ENCODE results near the gene SPR. TPM values are rescaled to one million over a fixed set of nuclear protein-coding genes. Genes with fewer than 3 reads are reported as not detected.
A peak's percentile ranks its signal among the peaks of the same experiment; 100 is the strongest.

The SPR gene
- total and polyA plus RNA-seq, 2 of the 13 experiments (the other 11 are each of a cell fraction or from before 2014, with no cell fraction given), result 34.0 to 96.0 TPM

- intact Hi-C loops (cut with micrococcal nuclease; ENCODE audit: unreplicated experiment) (loop anchor here (1.0 kb wide), 1 partner anchor 261 kb away; no protein-coding TSS in a partner anchor), in situ Hi-C loops (cut with HindIII; ENCODE audit: extremely low pct_ligation_motif_present, low pct_unique_long_range_greater_than_20kb) (no loop called here)
- peak; percentile 60 for DNase-seq (ENCODE audit: low spot score)
- Histone ChIP-seq H3K4me2 (ENCODE audit: low read depth, low read length) (peak overlapping the region; percentile 100), H3K79me2 (ENCODE audit: insufficient read depth, low read length) (no peaks in the 10 kb centered on the region), H3K27ac (ENCODE audit: extremely low read length, insufficient read depth, low read length) (no peak overlapping the region), H3K4me1 (ENCODE audit: insufficient read depth, low read length) (peaks cover 41% of the 10 kb centered on the region), H3K27me3 (ENCODE audit: control insufficient read depth in 1 of 2, insufficient read depth in 2 of 2, low read length in 2 of 2) (peaks cover 17 to 86% of the 10 kb centered on the region in 2 experiments), H4K20me1 (ENCODE audit: insufficient read depth, low read length) (no peaks in the 10 kb centered on the region; the same call in 1 of the 2 replicates), H3K9ac (ENCODE audit: insufficient read depth, low read depth, low read length) (peak overlapping the region; percentile 62), H3K36me3 (replicated peaks in 1 of 2; ENCODE audit: control insufficient read depth in 1 of 2, insufficient read depth in 2 of 2, low read length in 2 of 2) (no peaks in the 10 kb centered on the region), H2AFZ (ENCODE audit: low read length) (peak overlapping the region; percentile 78), H3K4me3 (replicated peaks in 1 of 3; ENCODE audit: insufficient read depth in 1 of 3, low read depth in 2 of 3, low read length in 3 of 3) (peak overlapping the region; percentile 64 to 83 (median 69)), H3K9me3 (ENCODE audit: low read length) (no peaks in the 10 kb centered on the region)
- ChIA-PET POLR2A (interaction anchor here (1.9 to 3.0 kb wide), 2 partner anchors 27 to 29 kb away, joined by 5 to 13 read pairs; partner anchors contain the start of gene SPR), CTCF (ENCODE audit: low intra/inter-chr PET ratio, low total read pairs) (no interaction called here)
- peak; percentile 80 for ATAC-seq
- FAIRE-seq, result no peak
- 14% methylated on average over 38 of the region's 86 CpGs for WGBS (ENCODE audit: low lambda C conversion rate)
- no TSS peak for BruUV-seq (replicated peaks)
- peak; percentile 23 for TF ChIP-seq ZNF781 (CRISPR knock-in tag; IDR thresholded peaks at IDR 0.05; ENCODE audit: borderline replicate concordance, not compliant biosample characterization)
- no peak for TF ChIP-seq POLR2AphosphoS5 (IDR thresholded peaks at IDR 0.05; ENCODE audit: low read depth, low read length)
- TF ChIP-seq ZBTB8A (CRISPR knock-in tag; IDR thresholded peaks at IDR 0.05; ENCODE audit: borderline replicate concordance, low read depth), result no peak
- 0 out of 2 replicates have a peak, but pooled peaks have one; percentile 20 for TF ChIP-seq FOXJ3 (CRISPR knock-in tag; IDR thresholded peaks at IDR 0.05; ENCODE audit: borderline replicate concordance)
- TF ChIP-seq SMARCC2 (IDR thresholded peaks at IDR 0.05), result no peak
- peak; percentile 64 for TF ChIP-seq ERF (CRISPR knock-in tag; IDR thresholded peaks at IDR 0.05)
- no peak for TF ChIP-seq ZNF510 (CRISPR knock-in tag; IDR thresholded peaks at IDR 0.05; ENCODE audit: low read depth)
- no peak for TF ChIP-seq DRAP1 (CRISPR knock-in tag; IDR thresholded peaks at IDR 0.05)
- no peak for TF ChIP-seq BATF2 (CRISPR knock-in tag; IDR thresholded peaks at IDR 0.05)
- TF ChIP-seq IRF1 (CRISPR knock-in tag; IDR thresholded peaks at IDR 0.05; ENCODE audit: low read depth), result no peak
- TF ChIP-seq DZIP1 (CRISPR knock-in tag; IDR thresholded peaks at IDR 0.05), result no peak; the same call in 1 of the 2 replicates
- no peak for TF ChIP-seq ISX (CRISPR knock-in tag; conservative IDR thresholded peaks at IDR 0.05)
- no peak for TF ChIP-seq NFAT5 (CRISPR knock-in tag; IDR thresholded peaks at IDR 0.05)
Measured at GRCh38 chr2:72915907-72916742, 28.9 kb downstream of the SPR start.
